Left forelimb (tissue), 1 donor: ENCODE results near the gene TNRC18.

Experiments
- DNase-seq: peaks from one replicate; pipeline ENCODE4 v3.0.0-alpha.2; 2018; ENCODE audit warnings: low spot score

Gene TNRC18

GRCh38 chr7:5403442-5403841, 20.2 kb downstream of the TNRC18 start:
- no peak for DNase-seq

- no peak for DNase-seq
These were observed 25.9 kb downstream of the TNRC18 start for GRCh38 chr7:5397736-5398135.

- DNase-seq: no peak
These were observed 26.5 kb downstream of the TNRC18 start for GRCh38 chr7:5396999-5397663.

GRCh38 chr7:5396542-5396941, 27.1 kb downstream of the TNRC18 start:
- DNase-seq: no peak

GRCh38 chr7:5395246-5395645, 28.4 kb downstream of the TNRC18 start:
- no peak for DNase-seq

- no peak for DNase-seq
These were observed 29.1 kb downstream of the TNRC18 start for GRCh38 chr7:5394264-5395105.

GRCh38 chr7:5393748-5394147, 29.9 kb downstream of the TNRC18 start:
- no peak for DNase-seq

- DNase-seq: no peak
These were observed 30.3 kb downstream of the TNRC18 start for GRCh38 chr7:5393328-5393727.

GRCh38 chr7:5390918-5391317, 32.7 kb downstream of the TNRC18 start:
- DNase-seq: no peak

- DNase-seq: no peak
These were observed 34.7 kb downstream of the TNRC18 start for GRCh38 chr7:5388905-5389433.

GRCh38 chr7:5388273-5388901, 35.2 kb downstream of the TNRC18 start:
- no peak for DNase-seq

GRCh38 chr7:5387711-5388245, 35.9 kb downstream of the TNRC18 start:
- no peak for DNase-seq

GRCh38 chr7:5384618-5385017, 39.0 kb downstream of the TNRC18 start:
- DNase-seq: no peak

- DNase-seq: no peak
These were observed 40.1 kb downstream of the TNRC18 start for GRCh38 chr7:5383314-5384098.

GRCh38 chr7:5382281-5382892, 41.2 kb downstream of the TNRC18 start:
- no peak for DNase-seq

- DNase-seq: no peak
These were observed 42.4 kb downstream of the TNRC18 start for GRCh38 chr7:5381071-5381772.

GRCh38 chr7:5380350-5381070, 43.1 kb downstream of the TNRC18 start:
- DNase-seq: no peak

GRCh38 chr7:5379546-5379945, 44.1 kb downstream of the TNRC18 start:
- DNase-seq: no peak

- no peak for DNase-seq
These were observed 45.8 kb downstream of the TNRC18 start for GRCh38 chr7:5377816-5378215.

- DNase-seq: no peak
These were observed 46.4 kb downstream of the TNRC18 start for GRCh38 chr7:5377279-5377678.
